GM19351 (cell line): Measurements from ENCODE around the gene MRPL10.

Experiments used
- ATAC-seq: cut with Tn5 transposase; IDR thresholded peaks from one replicate; pipeline ENCODE4 v1.9.1; 2021; ENCODE audit warnings: mild to moderate bottlenecking, moderate library complexity; ENCODE audit not compliant: unreplicated experiment

The MRPL10 gene

GRCh38 chr17:47816111-47816735 lies 15.1 kb downstream of the MRPL10 start:
- no peak for ATAC-seq

DNA sequence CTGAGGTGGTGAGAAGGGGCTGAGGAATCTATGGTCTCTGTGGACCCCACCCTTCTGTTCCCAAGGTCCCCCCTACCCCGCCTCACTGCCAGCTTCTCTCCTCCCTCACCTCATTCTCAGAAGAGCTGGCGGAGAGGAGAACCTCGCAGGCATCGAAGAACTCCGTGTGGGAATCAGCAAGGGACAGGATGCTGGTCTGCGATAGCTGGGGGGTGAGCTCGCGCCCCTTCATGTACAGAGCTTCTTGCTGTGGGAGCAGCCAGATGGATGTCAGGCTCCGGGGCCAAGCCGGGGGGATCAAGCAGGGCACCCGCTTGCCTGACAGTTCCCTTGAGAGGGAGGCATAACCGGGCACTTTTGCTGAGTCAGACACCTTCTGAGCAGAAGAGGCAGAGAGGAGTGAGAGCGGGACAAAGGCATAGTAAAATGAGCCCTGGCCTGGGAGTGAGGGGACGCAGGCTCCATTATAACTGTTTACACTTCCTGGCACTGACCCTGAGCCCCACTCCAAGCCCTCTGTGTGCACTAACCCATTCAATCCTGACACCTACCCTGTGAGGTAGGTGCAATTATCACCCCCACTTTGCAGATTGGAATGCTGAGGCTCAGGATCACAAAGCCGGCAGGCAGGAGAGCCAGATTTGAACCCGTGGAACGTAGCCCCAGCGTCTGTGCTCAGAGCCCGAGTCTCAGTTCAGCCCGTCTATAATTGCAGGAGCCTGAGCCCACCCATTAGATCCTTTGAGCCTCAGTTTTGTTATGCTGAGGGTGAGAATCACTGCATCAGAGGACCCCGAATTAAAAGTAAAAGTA lies 16.0 kb downstream of the MRPL10 start:
- ATAC-seq = no peak

DNA sequence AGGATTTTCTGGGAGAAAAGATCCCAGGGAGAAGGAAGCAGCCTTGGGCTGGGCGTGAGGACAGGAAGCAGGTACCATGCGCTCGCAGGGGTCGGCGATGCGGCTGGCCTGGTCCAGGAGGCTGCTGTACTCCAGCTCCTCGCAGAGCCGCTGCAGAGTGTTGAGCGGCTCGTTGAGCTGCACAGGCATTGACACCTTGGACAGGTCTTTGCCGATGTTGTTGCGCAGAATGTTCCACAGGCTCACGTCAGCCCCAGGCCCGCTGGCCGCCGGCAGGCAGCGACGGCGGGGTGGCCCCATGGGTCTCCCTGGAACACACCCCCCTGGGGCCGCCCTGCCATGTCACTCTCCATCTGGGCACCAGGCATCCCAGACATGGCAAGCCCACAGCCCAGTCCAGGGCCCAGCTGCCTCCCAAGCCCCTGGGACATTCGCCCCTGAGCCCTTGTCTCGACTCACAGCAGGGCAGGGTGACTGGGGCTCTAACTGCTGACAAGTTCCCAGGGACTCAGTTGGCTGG lies 17.8 kb downstream of the MRPL10 start:
- ATAC-seq = no peak

DNA sequence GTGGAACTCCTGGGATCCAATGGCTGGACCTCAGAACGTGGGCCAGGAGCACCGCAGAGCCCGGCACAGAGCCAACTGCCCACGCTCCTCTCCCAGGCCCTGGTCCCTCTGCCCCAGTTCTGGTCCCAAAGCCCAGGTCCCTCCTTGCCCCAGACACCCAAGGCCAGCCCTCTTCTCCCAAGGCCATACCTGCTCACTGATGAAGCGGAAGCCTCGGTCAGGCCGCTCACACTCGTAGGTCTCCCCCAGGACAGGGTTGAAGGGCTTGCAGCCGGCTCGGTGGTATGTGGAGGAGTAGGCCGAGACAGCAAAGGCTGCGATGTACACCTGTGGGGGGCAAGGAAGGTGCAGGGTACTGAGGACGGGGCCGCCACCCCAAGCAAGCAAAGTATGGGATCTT lies 18.3 kb downstream of the MRPL10 start:
- ATAC-seq = no peak

DNA sequence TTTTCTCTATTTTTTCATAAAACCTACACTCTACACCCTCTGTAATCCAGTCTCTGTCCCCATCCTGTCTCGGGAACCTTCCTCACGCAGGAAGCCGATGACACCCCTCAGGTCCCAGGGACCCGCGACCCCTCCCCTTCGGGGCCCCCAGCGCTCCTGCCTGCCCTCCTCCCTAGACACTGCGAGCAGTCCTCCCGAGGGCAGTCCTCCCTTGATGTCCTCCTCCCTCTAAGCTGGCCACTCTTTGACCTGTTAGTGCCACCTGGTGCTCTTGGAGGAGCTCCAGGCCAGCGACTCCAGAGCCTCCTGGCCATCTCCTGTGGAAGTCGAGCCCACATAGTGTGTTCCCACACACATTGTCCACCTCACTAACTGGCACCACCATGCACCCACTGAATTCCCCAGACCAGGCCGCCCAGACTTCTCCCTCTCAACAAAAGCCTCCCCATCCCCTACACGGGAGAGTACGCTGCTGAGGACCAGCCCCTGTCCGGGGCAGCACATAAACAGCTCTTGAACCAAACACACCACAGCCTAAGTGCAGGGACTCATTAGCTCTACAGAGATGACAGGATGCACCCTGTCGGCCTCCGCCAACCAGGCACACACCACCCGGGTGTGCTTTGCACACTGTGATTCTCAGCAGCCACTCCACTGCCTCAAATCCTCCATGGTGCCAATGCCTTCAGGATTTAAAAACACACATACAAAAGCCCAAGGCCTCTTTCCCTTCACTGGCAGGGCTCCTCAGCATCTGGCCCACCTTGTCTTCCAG lies 19.0 kb downstream of the MRPL10 start:
- no peak for ATAC-seq

DNA sequence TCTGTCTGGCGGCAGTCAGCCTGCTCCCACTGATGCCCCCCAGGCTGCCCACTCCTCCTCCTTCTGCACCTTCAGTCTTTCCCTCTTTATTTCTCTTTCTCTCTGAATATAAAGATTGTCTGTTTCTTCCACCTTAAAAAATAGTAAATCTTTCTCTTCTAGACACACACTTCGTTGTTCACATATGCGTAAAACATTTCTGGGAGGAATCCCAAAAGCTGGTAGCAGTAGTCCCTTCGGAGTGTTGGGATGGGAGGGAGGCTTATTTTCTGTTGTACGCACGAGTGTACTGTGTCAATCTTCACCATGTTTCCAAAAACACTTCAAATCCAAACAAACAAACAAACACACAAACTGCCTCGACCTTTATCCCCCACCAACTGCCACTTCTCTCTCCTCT lies 19.6 kb downstream of the MRPL10 start:
- no peak for ATAC-seq

DNA sequence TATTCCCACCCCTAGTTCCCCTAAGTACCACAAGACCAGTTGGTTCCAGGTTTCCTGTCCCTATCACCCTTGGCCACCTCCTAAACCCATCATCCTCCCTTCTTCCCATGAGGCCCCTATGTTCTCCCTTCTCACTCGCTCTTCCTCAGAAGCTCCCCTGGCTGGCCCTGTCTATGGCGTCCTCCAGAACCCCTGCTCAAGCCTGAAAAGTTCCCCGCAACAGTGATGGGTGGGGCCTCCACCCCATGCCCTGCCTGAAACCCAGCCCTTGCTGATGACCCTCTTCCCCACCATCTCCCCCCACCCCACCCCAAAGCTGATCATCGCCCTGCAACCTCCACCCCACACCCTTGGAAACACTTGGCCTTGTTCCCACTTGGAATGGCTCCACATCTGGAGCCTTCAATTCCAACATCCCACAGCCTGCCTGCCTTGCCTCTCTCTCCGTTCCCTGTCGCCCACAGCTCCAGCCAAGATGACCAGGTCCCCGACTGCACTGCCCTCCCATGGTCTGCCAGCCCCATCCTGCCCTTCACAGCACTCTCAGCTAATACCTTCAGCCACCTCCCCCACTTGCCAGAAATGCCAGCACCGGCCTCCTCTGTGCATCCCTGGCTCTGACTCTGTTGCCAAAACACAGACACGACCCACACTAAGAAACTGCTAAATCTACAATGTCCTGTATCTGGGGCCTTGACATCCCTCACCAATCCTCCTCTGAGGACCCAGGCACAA lies 20.3 kb downstream of the MRPL10 start:
- ATAC-seq = no peak

- ATAC-seq = no peak
Observed at GRCh38 chr17:47810200-47810821, 21.0 kb downstream of the MRPL10 start.

DNA sequence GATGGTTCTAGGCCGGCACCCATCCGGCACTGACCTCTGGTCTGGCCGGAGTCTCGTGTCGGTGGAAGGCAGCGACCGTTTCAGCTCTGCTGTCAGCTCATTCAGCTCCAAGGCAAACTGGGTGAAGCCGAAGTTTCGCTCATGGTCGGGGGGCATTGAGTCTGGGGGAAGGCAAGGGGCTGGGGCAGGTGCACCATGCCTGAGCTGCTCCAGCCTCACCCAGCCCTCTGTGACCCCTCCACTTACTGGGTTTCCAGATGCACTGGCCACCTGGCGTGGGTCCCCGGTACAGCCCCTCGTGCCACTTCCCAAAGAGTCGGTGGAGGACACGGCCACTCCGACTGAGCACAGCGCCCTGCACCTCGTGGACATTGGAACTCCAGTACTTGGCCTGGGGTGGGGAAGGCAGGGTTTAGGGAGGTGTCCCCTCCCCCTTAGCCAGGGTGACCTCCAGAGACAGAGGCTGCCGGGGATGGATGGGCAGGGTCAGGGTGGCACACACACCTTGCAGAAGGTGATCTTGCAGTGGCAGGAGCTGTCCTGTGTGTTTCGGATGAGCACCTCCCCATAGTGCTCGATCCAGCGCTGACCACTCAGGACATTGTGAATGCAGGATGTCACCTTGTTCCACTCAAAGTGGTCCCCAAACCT lies 22.4 kb downstream of the MRPL10 start:
- ATAC-seq = no peak

DNA sequence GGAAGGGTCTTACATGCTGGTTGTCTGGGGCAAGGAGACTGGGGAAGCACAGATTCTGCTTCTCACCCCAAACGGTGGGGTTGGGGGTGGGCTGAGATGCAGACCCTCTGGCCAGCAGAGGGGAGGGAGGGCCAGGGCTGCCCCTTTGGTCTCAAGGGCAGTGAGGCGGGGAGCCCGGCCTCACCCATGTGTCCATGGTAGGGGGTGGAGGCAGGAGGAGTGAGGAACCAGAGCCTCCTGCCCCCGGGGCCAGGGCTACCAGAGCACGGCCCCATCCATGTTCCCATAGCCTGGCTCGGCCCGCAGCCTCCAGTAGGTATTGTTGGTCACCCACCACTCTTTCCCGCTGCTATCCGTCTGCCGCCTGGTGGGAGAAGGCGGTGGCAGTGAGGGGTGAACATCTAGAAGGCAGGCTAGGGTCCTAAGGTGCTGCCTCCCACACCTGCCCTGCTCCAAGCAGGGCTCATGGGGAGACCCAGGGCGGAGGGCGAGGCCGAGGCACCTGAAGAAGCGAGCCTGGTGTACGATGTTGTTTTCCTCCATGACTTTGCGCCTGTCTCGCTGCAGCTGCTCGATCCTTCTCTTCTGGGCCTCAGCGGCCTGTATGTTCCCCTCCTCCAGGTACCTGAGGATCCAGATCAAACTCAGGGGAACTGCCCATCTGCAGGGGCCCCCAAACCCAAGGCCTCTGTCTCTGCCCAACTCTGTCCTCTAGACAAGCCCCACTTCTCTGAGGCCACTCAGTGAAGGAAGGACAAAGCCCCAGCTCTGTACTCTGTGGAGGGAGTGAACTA lies 23.1 kb downstream of the MRPL10 start:
- no peak for ATAC-seq

DNA sequence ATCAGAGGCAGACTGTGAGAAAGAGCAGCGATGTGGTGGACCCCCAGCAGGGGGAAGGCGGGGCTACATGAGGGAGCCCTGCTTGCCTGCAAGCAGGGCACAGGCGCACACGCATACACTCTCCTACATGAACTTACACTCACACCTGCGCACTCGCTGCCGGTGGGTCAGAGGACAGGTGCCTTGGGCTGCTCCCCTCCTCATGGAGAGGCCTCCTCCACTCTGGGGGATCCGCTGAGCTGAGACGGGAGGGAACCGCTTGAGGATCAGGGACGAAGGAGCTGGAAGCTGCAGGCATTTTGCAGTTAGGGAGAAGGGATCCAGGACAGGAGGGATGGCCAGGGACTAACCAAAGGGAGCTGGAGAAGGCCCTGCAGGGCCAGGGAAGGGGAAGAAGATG lies 23.9 kb downstream of the MRPL10 start:
- ATAC-seq = no peak

DNA sequence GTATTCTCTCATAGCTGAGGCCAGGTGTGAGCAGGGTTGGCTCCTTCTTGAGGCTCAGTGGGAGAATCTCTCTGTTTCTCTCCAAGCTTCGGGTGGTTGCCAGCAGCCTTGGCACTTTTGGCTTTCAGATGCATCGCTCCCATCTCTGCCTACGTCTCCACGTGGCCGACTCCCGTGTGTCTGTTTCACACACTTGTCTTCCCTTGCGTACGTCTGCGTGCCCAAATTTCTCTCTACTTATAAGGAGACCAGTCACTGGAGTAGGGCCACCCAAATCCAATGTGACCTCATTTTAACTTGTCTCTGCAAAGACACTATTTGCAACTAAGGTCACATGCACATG lies 24.5 kb downstream of the MRPL10 start:
- no peak for ATAC-seq

DNA sequence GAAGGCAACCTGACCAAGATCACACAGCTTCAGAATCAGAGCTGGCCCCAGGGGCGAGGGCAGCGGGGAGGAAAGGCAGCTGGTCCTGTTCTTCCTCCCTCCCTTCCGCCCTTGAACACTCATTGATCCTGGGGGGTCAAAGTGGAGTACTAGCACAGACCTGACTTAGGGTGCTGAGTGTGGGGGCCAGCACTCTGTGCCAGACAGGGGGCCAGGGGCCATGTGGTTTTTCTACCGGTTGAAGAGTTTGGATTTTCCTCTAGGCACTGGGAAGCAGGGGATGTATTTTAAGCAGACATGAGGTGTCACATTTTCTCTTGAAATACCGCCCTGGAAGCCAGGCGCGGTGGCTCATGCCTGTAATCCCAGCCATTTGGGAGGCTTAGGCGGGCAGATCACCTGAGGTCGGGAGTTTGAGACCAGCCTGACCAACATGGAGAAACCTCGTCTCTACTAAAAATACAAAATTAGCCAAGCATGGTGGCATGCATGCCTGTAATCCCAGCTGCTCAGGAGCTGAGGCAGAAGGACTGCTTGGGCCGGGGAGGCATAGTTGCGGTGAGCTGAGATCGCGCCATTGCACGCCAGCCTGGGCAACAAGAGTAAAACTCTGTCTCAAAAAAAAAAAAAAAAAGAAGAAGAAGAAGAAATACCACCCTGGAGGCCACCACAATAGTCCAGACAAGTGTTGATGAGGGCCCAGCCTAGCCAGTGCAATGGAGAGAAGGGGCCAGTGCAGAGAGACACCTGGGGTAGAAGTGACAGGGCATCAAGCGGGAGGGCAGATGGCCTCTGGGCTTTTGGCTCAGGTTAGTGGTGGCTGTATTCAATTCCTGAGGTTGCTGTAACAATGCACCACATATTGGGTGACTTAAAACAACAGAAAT lies 25.1 kb downstream of the MRPL10 start:
- no peak for ATAC-seq

DNA sequence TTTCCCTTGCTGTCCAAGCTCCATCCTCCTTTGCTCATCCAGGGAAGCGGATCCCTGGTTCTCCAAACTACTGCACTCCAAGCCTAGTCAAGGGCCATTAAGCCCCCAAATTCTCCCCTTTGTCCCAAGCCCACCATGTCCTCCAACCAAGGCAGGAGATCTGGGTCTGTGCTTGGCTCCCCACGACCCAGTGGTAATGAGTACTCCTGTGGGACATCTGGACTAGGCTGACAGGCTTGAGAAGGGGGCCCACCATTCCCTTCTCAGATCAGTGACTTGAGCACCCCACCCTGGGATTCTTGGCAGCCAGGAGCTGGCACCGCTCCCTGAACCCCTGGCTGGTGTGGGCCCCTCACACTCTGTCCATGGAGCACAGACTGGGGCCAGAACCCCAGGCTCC lies 26.9 kb downstream of the MRPL10 start:
- ATAC-seq = no peak

DNA sequence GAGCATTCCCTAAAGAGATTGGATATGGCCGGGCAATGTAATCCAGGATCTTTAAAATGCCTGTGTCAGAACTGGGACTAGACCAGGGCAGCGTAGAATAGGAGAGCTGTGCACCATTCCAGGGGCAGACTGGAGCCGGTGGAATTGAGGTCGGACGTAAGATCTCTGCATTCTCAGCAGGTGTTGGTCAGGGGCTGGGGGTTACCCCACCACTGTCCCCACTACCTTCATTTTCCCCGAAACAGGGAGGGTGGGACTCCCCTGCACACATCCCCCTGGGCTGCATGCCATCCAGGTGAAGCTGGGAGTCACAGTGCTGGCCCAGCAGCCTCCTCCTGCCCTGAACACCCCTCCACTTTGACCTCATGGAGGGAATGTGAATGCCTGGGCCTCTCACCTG lies 27.6 kb downstream of the MRPL10 start:
- ATAC-seq = no peak

DNA sequence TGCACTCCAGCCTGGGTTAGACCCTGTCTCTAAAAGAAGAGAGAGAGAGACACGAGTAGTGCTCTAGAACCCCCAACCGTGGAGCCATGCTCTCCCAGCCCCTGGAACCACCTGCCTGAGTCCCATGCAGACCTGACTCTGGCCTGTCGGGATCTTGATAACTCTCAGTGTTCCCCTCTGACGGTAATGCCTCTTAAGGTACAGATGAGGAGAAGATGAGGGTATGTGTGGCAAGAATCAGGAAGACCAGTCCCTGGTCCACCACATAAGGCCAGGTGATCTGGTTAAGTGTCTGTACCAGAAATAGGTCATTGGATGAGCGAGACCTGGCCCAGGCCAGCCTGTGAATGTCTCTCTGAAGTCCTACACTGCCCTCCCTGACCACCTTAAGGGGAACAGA lies 28.1 kb downstream of the MRPL10 start:
- ATAC-seq = no peak

GRCh38 chr17:47802341-47803022 lies 28.9 kb downstream of the MRPL10 start:
- ATAC-seq = no peak

DNA sequence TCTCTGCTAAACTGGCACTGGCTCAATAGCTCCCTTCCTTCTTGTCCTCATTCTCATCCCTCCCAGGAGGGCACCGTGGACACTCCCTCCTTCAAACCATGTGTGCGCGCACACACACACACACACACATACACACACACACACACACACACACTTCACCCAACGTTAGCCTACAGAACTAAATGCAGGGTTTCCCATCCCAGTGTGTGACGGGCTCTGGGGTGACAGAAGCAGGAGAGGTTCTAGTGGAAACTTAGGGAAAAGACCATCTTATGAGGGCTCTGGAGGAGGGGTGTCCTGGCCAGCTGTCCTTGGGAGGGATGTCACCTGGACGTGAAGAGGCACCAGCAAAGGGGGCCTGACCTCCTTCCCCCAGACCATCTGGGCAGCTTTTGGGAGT lies 29.4 kb downstream of the MRPL10 start:
- ATAC-seq = no peak
